ENCODE results near the gene IMMP2L.

- no peak for TF ChIP-seq CTCF (IDR thresholded peaks at IDR 0.05; ENCODE audit: borderline replicate concordance, extremely low read depth, low read length, poor library complexity, severe bottlenecking)
- no peak for TF ChIP-seq EZH2 (IDR thresholded peaks at IDR 0.05; ENCODE audit: borderline replicate concordance, low read depth, low read length, severe bottlenecking)
These were observed 601.5 kb downstream of the IMMP2L start for GRCh38 chr7:110960811-110961210.
